H9 (cell line): ENCODE measurements around the gene CYTL1. TPM values are rescaled to one million over a fixed set of nuclear protein-coding genes. Genes with fewer than 3 reads are reported as not detected.

ENCODE experiments used
- DNase-seq: peaks from one replicate; pipeline ENCODE4 v3.0.0-alpha.2; 2017
- H2AFZ ChIP-seq: one replicate; pipeline ENCODE4 v1.6.1; 2013; ENCODE audit warnings: mild to moderate bottlenecking, low read length, control low read depth, moderate library complexity
- H2AK5ac ChIP-seq: 2 replicates; pipeline ENCODE4 v1.6.1; 2013; ENCODE audit warnings: low read length, control low read depth, mixed read lengths; ENCODE audit not compliant: insufficient read length
- H2BK120ac ChIP-seq: one replicate; pipeline ENCODE4 v1.6.1; 2013; ENCODE audit warnings: low read depth, mild to moderate bottlenecking, low read length, control low read depth, inconsistent platforms; ENCODE audit not compliant: poor library complexity, severe bottlenecking
- H2BK12ac ChIP-seq: 2 replicates; pipeline ENCODE4 v1.6.1; 2013; ENCODE audit warnings: low read length, control low read depth, mixed read lengths, low read depth; ENCODE audit not compliant: insufficient read length
- H2BK15ac ChIP-seq: 2 replicates; pipeline ENCODE4 v1.6.1; 2013; ENCODE audit warnings: low read depth, low read length, control low read depth
- H2BK20ac ChIP-seq: one replicate; pipeline ENCODE4 v1.6.1; 2013; ENCODE audit warnings: low read depth, mild to moderate bottlenecking, low read length, control low read depth, inconsistent platforms; ENCODE audit not compliant: poor library complexity, severe bottlenecking
- H2BK5ac ChIP-seq: 2 replicates; pipeline ENCODE4 v1.6.1; 2013; ENCODE audit warnings: low read length, control low read depth, mixed read lengths; ENCODE audit not compliant: insufficient read length
- H3K14ac ChIP-seq: 2 replicates; pipeline ENCODE4 v1.6.1; 2013; ENCODE audit warnings: low read length, control low read depth; ENCODE audit not compliant: insufficient read depth
- H3K18ac ChIP-seq: 2 replicates; pipeline ENCODE4 v1.6.1; 2013; ENCODE audit warnings: low read depth, mild to moderate bottlenecking, mixed read lengths, low read length, control low read depth; ENCODE audit not compliant: insufficient read length
- H3K23ac ChIP-seq: 2 replicates; pipeline ENCODE4 v1.6.1; 2013; ENCODE audit warnings: low read length, control low read depth, mixed read lengths, low read depth; ENCODE audit not compliant: insufficient read length
- H3K23me2 ChIP-seq: 2 replicates; pipeline ENCODE4 v1.6.1; 2013; ENCODE audit warnings: low read depth, mild to moderate bottlenecking, mixed read lengths, low read length, control low read depth; ENCODE audit not compliant: insufficient read length, poor library complexity, severe bottlenecking
- H3K27ac ChIP-seq: 2 replicates; pipeline ENCODE4 v1.5.1; 2013; ENCODE audit warnings: low read length, control low read depth, mixed read lengths, low read depth; ENCODE audit not compliant: insufficient read length
- H3K27me3 ChIP-seq: 2 replicates; pipeline ENCODE4 v1.6.1; 2013; ENCODE audit warnings: low read length, control low read depth, inconsistent platforms; ENCODE audit not compliant: insufficient read depth
- H3K4ac ChIP-seq: 2 replicates; pipeline ENCODE4 v1.6.1; 2013; ENCODE audit warnings: low read depth, mild to moderate bottlenecking, control low read depth, inconsistent platforms, low read length, moderate library complexity
- H3K4me1 ChIP-seq: 2 replicates; pipeline ENCODE4 v1.6.1; 2013; ENCODE audit warnings: low read length, control low read depth, inconsistent platforms; ENCODE audit not compliant: insufficient read depth
- H3K4me2 ChIP-seq: 2 replicates; pipeline ENCODE4 v1.6.1; 2013; ENCODE audit warnings: low read length, control low read depth, mixed read lengths; ENCODE audit not compliant: insufficient read length, insufficient read depth
- H3K56ac ChIP-seq: 2 replicates; pipeline ENCODE4 v1.6.1; 2013; ENCODE audit warnings: low read depth, mild to moderate bottlenecking, mixed read lengths, low read length, control low read depth; ENCODE audit not compliant: insufficient read length
- H3K79me1 ChIP-seq: 2 replicates; pipeline ENCODE4 v1.6.1; 2013; ENCODE audit warnings: low read depth, mild to moderate bottlenecking, moderate library complexity, low read length, control low read depth, inconsistent platforms; ENCODE audit not compliant: insufficient read depth, poor library complexity, severe bottlenecking
- H3K79me2 ChIP-seq: 2 replicates; pipeline ENCODE4 v1.6.1; 2013; ENCODE audit warnings: low read length, control low read depth, inconsistent platforms; ENCODE audit not compliant: insufficient read depth
- H3K9ac ChIP-seq: 2 replicates; pipeline ENCODE4 v1.6.1; 2013; ENCODE audit warnings: low read length, control low read depth, mixed read lengths; ENCODE audit not compliant: insufficient read length; ENCODE audit errors: extremely low read depth
- H3K9me3 ChIP-seq: one replicate; pipeline ENCODE4 v1.6.1; 2013; ENCODE audit warnings: low read depth, low read length, inconsistent platforms; ENCODE audit not compliant: control insufficient read depth
- H3T11ph ChIP-seq: one replicate; pipeline ENCODE4 v1.6.1; 2013; ENCODE audit warnings: mild to moderate bottlenecking, low read length, control low read depth, inconsistent platforms
- H4K20me1 ChIP-seq: one replicate; pipeline ENCODE4 v1.6.1; 2013; ENCODE audit not compliant: control insufficient read depth, insufficient read length, insufficient read depth
- H4K5ac ChIP-seq: 2 replicates; pipeline ENCODE4 v1.6.1; 2013; ENCODE audit warnings: low read depth, mild to moderate bottlenecking, mixed read lengths, low read length, control low read depth; ENCODE audit not compliant: insufficient read length
- H4K8ac ChIP-seq: replicated peaks from 2 replicates; pipeline ENCODE4 v1.6.1; 2013; ENCODE audit warnings: low read length, control low read depth, mixed read lengths, low read depth; ENCODE audit not compliant: insufficient read length
- H4K91ac ChIP-seq: 2 replicates; pipeline ENCODE4 v1.6.1; 2013; ENCODE audit warnings: low read depth, mild to moderate bottlenecking, moderate library complexity, mixed read lengths, low read length, control low read depth; ENCODE audit not compliant: insufficient read length
- H3K27ac Mint-ChIP-seq, 3 experiments: 2 replicates in 2 of 3; 3 replicates in 1 of 3; pipeline ENCODE4 v1.8.0; 2020 to 2021; ENCODE audit warnings: mixed read lengths in 3 of 3, mild to moderate bottlenecking in 1 of 3, moderate library complexity in 1 of 3
- H3K27me3 Mint-ChIP-seq: 2 replicates; pipeline ENCODE4 v1.8.0; 2021; ENCODE audit warnings: low read depth, mild to moderate bottlenecking, moderate library complexity, mixed read lengths
- H3K36me3 Mint-ChIP-seq, 3 experiments: 2 replicates in 2 of 3; 3 replicates in 1 of 3; pipeline ENCODE4 v1.8.0; 2020 to 2021; ENCODE audit warnings: low read depth in 3 of 3, mixed read lengths in 3 of 3; ENCODE audit not compliant: insufficient read depth in 1 of 3
- H3K4me1 Mint-ChIP-seq, 2 experiments: 2 replicates each; pipeline ENCODE4 v1.8.0; 2020; ENCODE audit warnings: mixed read lengths in 2 of 2
- H3K4me3 Mint-ChIP-seq, 2 experiments: 2 replicates in 1 of 2; 3 replicates in 1 of 2; pipeline ENCODE4 v1.8.0; 2020 to 2021; ENCODE audit warnings: mild to moderate bottlenecking in 2 of 2, mixed read lengths in 2 of 2, moderate library complexity in 1 of 2
- H3K9me3 Mint-ChIP-seq, 2 experiments: 2 replicates in 1 of 2; 3 replicates in 1 of 2; pipeline ENCODE4 v1.8.0; 2020; ENCODE audit warnings: mild to moderate bottlenecking in 2 of 2, mixed read lengths in 2 of 2, moderate library complexity in 1 of 2
- CTCF ChIP-seq: fragments of 200-600 bp; sonication (generic); conservative IDR thresholded peaks from 3 replicates; pipeline ENCODE4 v1.8.0; 2021; ENCODE audit warnings: antibody characterized with exemption, mild to moderate bottlenecking
- WGBS: extraction: QIAGEN DNeasy Blood & Tissue Kit; methylation state at CpG from one replicate; pipeline ENCODE4 v1.1.7; 2013; ENCODE audit warnings: missing lambda C conversion rate, low lambda C conversion rate, mixed read lengths; ENCODE audit not compliant: insufficient read length; ENCODE audit errors: extremely low coverage; 5-methylcytosine and 5-hydroxymethylcytosine counted together
- total RNA-seq: library from RNA; stranded (reverse); gene quantifications from 2 replicates; pipeline ENCODE4 v1.2.1, GENCODE V29; 2021

CYTL1 gene
- total RNA-seq, 1 experiment from 2014 or later, result 1.7 TPM

DNA sequence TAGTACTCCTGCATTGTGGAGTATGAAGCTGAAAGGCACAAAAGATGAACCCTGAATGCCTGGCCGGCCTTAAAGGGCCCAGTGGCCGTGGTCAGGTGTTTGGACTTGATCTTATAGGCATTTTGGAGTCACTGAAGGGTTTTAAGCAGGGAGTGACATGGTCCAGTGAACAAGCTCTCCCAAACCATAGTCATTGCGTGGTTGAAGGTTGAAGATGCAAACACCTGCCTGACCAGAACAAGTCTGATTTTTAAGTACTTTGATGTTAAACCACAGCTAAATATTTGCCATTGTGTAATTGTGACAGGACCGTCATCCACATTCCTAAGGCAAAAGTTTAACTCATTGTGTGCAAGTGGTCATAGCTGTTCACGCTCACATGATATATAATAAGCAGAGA, 35.3 kb upstream of the CYTL1 start:
- Histone ChIP-seq H3K9me3 (no peaks in the 10 kb centered on the region), H4K20me1 (no peaks in the 10 kb centered on the region), H3T11ph (no peak overlapping the region), H3K27me3 (peaks cover 20% of the 10 kb centered on the region), H2BK20ac (no peak overlapping the region), H3K14ac (no peak overlapping the region), H2BK12ac (no peak overlapping the region), H4K5ac (no peak overlapping the region), H3K4me2 (no peak overlapping the region), H2BK15ac (no peak overlapping the region), H4K91ac (no peak overlapping the region), H3K79me2 (no peaks in the 10 kb centered on the region), H4K8ac (no peak overlapping the region), H3K23me2 (peaks cover 12% of the 10 kb centered on the region), H3K18ac (no peak overlapping the region), H3K27ac (no peak overlapping the region), H2BK120ac (no peak overlapping the region), H3K9ac (no peak overlapping the region), H2AK5ac (no peak overlapping the region), H2AFZ (no peak overlapping the region), H3K4ac (no peak overlapping the region), H3K79me1 (no peaks in the 10 kb centered on the region), H3K23ac (no peak overlapping the region), H2BK5ac (no peak overlapping the region), H3K4me1 (no peaks in the 10 kb centered on the region), H3K56ac (no peak overlapping the region)
- H3K9me3 Mint-ChIP-seq, result peaks cover 0 to 4% of the 10 kb centered on the region in 2 experiments; a peak in 1 of 5 replicates
- H3K36me3 Mint-ChIP-seq, result peaks cover 0 to 3% (median 0%) of the 10 kb centered on the region in 3 experiments; a peak in 2 of 7 replicates
- TF ChIP-seq CTCF, result no peak
- DNase-seq, result no peak
- H3K4me1 Mint-ChIP-seq, result peaks cover 10 to 11% of the 10 kb centered on the region in 2 experiments
- H3K27ac Mint-ChIP-seq, result no peak overlapping the region
- WGBS, result no CpG with 5 or more reads among the region's 5 CpGs
- H3K27me3 Mint-ChIP-seq, result peaks cover 78% of the 10 kb centered on the region
- no peak overlapping the region for H3K4me3 Mint-ChIP-seq
